GM19463 (cell line): Measurements from ENCODE around the gene DUSP16.
"Not testable (repeated sequence)": the region's sequence is repeated elsewhere in the genome, so short reads cannot be mapped to it uniquely, and the experiment has no call there.

ENCODE experiments used
- ATAC-seq: cut with Tn5 transposase; IDR thresholded peaks from one replicate; pipeline ENCODE4 v1.9.1; 2021; ENCODE audit warnings: mild to moderate bottlenecking, moderate library complexity; ENCODE audit not compliant: unreplicated experiment

DUSP16 gene

DNA sequence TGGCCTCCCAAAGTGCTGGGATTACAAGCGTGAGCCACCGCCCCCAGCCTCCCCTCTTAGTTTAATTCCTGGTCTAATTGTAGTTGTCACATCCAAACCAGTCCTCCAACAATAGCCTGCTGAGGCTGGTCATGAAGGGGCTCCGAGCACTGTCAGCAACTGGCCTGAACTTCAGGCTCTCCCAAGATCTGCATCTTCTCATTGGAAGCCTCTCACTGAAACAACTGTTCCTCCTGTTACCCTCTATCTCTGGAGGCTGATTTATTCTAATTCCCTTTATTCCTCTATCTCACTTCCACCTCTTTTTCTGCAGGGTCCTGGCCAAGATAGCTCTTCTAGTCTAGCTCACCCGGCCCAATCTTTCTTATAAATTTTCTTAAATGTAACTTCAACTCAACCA is 89.4 kb downstream of the DUSP16 start:
- no peak for ATAC-seq

DNA sequence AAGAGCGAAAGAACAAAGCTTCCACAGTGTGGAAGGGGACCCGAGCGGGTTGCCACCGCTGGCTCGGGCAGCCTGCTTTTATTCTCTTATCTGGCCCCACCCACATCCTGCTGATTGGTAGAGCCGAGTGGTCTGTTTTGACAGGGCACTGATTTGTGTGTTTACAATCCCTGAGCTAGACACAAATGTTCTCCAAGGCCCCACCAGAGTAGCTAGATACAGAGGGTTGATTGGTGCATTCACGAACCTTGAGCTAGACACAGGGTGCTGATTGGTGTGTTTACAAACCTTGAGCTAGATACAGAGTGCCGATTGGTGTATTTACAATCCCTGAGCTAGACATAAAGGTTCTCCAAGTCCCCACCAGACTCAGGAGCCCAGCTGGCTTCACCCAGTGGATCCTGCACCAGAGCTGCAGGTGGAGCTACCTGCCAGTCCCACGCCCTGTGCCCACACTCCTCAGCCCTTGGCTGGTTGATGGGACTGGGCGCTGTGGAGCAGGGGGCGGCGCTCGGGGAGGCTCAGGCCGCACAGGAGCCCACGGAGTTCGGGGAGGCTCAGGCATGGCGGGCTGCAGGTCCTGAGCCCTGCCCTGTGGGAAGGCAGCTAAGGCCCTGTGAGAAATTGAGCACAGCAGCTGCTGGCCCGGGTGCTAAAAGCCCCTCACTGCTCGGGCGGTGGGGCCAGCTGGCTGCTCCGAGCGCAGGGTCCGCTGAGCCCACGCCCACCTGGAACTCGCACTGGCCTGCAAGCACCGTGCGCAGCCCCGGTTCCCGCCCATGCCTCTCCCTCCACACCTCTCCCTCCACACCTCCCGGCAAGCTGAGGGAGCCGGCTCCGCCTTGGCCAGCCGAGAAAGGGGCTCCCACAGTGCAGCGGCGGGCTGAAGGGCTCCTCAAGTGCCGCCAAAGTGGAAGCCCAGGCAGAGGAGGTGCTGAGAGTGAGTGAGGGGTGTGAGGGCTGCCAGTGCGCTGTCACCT is 90.4 kb downstream of the DUSP16 start:
- not testable (repeated sequence) for ATAC-seq

DNA sequence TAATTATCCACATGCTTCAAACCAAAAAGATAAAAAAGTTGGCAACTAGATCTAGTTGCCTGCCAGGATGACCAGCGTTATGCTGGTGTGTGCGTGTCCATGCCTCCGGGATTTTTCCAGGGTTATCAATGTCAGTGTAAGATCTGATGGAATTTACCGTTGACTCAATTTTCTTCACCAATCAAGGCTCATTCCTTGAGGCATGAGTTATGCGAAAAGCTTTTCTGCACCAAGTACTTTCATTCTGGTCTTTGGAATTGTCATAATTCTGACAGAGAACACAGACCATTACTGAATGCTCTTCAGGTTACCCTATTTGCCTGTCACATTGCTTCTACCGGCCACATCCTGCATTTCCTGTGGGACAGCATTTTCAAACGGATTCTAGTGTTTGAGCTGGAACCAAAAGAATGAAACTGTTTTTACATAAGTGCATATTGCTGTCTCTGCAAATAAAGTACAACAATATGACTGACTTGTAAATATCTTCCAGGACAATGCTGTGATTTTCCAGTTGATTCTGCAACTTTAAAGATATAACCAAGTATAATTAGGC is 91.8 kb downstream of the DUSP16 start:
- no peak for ATAC-seq

DNA sequence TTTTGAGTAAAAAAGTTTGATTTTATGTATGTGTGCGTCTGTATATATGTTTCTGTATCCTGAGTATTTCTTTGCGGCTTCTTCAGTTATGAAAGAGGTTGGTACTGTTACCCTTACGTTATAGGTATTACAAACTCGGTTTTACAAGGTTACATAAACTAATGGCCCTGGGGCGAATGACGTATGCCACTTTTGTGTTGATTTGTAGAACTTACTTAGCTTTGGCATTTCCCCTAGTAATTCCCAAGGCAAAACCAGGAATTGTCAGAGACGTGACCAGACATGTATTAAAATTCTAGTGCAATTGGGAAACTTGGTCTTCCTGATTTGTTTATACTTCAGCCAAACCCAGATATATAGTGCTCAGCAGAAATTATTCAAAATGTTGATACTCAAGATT is 93.3 kb downstream of the DUSP16 start:
- ATAC-seq, result no peak

DNA sequence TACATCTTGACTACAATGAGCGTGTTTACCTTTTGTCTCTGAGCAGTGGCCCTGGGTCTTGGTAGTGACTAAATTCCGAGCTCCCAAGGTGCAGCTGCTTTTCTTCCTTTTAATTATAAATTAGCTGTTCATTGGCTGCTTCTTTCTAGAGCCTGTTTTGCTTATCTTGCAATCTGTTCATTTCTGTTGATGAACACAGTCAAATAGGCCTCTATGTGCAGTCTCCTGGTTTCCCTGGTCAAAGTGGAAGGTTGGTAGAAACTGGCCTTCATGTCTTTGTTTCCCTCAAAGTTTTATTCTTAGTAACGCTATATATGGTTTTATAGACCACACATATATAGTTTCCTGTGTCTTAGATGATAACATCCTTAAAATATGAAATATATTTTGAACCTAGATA is 94.1 kb downstream of the DUSP16 start:
- ATAC-seq, result no peak

DNA sequence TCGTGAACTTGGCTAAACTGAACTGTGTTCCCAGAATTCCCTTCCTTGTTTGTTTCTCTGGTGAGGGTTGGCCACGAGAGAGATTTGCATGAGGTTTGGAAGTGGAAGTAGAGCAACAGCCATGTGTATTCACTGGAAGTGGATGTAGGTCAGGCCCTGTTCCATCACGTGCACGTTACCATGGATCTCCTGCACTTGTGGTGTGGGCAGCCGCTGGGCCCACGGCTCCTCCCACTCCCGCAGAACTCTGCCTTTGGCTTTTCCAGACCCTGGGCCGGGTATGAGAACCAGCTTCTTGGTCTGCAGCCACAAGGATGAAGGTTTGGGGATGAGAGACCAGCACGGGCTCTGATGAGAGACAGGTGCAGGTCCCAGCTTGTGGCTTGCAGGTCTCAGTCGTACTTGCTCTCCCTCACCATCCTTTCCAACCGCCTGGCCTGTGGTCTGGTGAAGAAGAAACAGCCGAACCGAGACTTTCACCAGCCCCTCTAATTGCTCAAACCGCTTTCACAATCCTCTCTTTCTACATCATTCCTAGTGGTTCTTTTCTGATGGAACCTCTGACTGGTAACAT is 94.9 kb downstream of the DUSP16 start:
- no peak for ATAC-seq

DNA sequence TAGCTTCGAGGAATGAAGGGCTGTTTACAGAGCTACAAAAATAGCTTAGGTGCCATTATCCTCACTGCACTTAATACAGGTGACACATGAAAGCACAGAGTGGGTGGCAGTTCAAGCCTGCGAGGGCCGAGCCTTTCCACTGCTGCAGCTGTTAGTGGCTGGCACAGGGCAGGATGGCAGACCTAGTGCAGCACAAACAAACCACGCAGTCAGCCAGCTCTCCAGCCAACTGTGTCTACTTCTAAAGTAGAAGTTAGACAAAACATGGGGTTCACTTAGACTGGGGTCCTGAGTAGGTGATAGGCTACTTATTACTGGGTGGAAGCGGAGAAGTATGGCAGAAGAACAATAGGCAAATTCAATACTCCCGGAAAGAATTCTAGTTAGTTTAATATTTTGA is 95.4 kb downstream of the DUSP16 start:
- no peak for ATAC-seq

DNA sequence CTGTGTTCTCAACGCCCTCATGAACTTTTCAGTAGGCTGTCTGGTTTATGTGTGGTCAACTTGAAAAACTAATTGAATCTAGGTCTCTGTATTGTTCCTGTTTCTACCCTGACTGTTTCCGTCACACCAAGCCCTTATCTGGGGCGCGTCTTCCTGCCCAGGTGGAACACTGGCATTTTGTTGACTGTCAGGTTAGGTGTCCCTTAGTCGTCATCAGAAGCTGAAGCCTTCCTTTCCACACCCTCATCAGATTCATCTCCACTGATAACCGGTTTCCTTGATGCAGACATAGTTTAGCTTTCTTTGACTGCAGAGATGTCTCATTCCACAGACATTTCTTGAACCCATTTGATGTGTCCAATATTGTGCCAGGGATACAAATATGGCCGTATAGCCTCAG is 96.5 kb downstream of the DUSP16 start:
- ATAC-seq, result no peak

DNA sequence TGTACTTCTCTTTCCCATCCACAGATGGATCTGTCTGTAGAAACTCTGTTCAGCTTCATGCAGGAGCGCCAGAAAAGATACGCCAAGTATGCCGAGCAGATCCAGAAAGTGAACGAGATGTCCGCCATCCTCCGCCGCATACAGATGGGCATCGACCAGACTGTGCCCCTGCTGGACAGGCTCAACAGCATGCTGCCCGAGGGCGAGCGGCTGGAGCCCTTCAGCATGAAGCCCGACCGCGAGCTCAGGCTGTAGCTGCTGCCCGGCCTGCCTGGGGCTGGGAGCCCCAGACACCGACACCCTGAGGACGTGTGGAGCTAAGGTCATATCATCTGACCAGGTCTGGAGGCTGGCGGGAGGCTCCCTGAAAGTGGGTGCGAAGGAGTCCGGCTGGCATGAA is 97.1 kb downstream of the DUSP16 start:
- ATAC-seq, result no peak

DNA sequence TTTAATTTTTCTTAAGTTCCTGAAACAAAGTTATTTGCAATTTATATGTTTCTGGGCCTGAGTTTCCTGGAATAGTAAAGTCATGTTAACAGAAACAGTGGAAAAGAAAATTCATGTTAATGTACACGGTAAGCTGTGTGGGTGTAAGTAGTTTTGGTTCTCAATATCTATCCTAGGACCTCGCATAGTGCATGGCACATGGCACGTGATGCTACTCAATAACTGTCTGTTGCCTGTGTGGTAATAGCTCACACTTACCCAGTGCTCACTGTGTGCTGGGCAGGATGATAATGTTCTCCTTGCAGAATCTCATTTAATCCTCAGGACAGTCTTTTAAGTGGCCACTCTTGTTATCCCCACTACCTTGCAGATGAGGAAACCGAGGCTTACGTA is 100.7 kb downstream of the DUSP16 start:
- peak; percentile 50 for ATAC-seq

DNA sequence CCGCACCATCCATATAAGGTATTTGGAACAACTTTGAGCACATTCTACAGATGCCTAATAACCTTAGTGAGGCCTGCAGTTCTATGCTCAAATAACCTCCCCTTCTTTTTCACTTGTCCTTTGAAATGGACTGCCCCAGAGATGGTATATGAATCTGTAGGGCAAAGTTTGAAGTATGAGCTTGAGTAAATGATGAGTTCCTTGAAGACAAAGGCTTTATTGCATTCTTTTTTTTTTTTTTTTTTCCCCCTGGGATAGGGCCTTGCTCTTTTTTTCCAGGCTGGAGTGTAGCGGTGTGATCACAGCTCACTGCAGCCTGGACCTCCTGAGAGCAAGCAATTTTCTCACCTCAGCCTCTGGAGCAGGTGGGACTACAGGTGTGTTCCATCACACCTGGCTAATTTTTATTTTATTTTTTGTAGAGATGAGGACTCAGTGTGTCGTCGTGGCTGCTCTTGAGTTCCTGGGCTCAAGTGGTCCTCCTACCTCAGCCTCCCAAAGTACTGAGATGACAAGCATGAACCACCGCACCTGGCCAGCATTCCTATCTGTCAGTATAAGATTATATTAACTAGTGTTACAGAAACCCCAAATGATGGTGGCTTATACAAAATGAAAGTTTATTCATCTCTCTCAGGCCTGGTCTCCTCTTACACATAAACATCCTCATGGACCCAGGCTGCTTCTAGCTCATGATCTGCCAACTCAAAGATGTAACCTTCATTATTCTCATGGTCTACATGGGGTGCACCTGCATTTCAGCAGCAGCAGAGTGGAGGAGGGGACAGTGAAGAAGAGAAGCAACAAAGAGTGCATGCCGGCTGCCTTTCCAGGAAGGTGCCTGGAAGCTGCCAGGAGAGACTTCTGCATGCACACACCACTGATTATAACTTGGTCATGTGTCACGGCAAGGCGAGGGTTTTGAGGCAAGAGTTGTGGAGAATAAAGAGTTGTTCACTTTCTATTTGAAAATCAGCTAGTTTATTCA is 101.4 kb downstream of the DUSP16 start:
- ATAC-seq, result no peak

DNA sequence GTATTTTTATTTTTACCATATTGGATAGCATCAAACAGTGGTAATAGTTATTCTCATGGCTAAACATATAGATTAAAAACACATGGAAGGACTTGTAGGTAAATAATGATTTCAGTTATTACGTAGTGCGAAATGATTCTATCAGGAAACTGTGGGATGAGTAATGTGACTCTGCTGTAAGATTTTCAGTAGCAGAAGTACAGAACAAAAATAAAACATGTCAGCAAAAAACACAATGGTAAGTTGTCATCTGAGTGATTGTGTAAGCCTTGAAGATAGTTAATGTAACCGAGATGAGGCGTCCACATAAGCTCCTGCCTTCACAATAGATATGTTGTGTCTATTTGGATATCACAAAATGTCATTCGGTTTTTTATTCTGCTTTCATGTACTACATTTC is 106.0 kb downstream of the DUSP16 start:
- ATAC-seq, result no peak

DNA sequence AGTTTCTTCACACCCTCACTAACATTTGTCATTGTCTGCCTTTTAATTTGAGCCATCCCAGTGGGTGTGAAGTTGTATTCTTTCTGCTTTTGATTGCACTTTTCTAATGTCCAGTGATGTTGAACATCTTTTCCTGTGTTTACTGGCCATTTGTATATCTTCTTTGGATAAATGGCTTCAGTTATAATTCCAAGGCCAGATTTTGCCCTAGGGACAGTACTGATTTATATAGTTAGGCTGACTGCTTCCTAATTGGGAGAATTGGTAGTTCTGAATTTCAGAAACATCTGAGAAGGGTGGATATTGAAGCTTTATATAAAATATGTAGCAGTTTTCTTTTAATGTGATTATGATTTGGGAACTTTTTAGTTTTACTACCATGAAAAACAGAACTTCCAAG is 108.3 kb downstream of the DUSP16 start:
- ATAC-seq, result no peak

DNA sequence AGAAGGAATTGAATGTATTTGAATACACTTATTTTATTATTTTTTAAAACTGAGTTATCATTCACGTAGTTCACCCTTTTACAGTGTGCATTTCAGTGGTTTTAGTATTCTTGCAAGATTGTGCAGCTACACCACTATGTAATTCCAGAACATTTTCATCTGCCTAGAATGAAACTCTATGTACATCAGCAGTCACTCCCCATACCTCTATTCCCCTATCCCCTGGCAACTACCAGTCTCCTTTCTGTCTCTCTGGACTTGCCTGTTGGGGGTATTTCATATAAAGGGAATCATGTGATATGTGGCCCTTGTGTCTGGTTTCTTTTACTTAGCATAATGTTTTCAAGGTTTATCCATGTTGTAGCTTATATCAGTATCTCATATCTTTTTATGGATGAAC is 109.0 kb downstream of the DUSP16 start:
- ATAC-seq, result no peak

DNA sequence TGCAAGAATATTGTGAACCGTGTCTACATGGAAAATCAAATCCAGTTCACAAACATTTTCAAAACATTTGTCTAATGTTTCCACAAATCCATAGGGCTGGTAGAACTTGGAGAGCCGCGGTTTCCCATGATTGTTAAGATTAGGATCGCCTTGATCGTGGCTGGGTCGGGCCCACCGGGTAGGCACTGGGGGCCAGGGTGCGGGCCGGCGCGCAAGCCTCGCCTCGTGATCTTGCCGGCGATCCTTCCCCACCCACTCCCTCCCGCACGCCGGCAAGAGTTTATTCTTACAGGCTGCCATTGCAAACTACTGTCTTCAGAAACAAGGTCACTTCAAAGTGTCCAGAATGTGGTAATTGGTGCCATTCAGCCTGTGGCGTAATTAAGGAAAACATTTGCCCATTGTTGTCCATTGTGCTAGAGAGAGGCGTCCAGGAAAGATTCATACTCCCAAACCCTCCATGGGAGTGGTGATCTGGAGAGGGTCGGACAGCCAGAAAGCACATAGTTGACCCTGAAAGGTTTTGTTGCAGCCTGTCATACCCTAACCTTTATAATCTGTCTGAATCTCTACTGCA is 110.2 kb downstream of the DUSP16 start:
- ATAC-seq, result no peak

DNA sequence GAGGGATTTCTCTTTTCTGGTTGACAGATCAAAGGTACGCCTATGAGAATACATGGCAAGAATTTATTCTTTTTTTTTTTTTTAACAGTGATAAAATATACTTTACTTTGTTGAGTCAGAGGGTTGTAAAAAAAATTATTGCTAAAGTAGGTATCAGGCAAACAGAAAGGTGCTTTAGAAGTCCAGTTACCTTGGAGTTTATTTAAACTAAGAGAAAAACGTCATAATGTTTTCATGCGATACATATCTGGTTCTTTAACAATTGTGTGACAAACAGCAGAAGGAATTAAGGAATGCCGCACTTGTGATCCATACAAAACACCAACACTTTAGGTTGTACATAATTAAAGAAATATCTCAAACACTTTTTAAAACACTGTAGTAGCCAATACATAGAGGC is 111.6 kb downstream of the DUSP16 start:
- ATAC-seq, result no peak

DNA sequence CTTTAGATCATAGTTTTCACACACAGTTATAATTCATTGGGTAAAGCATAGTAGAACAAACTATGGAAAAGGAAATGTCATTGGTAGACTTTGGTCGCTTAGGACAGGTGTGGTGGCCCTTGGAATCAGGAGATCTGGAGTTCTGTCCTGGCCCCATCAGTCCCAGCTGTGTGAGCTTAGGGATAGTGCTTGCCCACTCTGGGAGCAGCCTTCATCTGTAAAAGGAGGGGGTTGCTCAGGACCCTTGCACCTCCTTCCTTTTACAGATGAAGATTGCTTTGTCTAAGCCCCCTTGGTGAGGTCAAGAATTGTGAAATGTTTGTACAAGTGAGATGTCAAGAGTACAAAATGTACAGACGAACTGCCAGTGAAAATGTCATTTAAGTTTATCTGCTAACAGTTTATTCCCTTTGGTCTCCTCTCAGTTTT is 112.6 kb downstream of the DUSP16 start:
- no peak for ATAC-seq

DNA sequence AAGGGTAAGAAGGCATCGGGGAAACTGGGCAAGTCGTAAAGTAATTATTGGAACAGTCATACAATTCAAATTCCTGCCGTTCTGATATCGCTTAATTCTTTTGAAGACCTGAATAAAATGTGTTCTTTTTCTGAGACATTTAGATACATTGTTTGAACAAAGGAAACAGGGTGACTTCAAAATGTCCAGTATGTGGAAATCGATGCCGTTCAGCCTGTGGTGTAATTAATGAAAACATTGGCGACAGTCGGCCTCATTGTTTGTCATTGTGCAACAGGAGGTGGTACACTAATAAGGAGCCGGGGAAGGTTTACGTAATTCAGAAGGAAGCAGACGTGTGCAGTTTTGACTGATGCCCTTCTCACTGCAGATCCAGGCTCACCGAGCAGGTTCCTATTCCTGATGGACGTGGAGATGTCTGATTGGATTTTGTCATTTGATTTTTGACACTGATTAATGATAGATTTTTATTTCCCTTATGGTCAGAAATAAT is 113.1 kb downstream of the DUSP16 start:
- no peak for ATAC-seq

DNA sequence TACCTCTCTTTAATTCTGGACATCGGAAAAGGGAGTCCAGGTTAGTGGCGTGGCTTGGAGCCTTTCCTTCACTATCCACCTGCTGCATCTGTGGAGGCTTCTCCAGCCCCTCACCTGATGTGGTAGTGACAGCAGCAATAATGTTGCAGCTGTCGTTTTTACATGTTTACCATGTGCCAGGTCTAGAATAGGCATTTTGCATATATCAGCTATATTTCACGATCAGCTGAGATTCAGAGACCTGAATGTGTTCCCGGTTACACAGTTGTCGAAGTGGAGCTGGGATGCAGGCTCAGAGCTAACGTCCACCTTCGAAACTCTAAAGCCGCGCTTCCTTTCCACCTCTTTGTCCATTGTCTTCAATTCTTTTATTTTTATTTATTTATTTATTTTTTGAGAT is 114.8 kb downstream of the DUSP16 start:
- ATAC-seq, result no peak

DNA sequence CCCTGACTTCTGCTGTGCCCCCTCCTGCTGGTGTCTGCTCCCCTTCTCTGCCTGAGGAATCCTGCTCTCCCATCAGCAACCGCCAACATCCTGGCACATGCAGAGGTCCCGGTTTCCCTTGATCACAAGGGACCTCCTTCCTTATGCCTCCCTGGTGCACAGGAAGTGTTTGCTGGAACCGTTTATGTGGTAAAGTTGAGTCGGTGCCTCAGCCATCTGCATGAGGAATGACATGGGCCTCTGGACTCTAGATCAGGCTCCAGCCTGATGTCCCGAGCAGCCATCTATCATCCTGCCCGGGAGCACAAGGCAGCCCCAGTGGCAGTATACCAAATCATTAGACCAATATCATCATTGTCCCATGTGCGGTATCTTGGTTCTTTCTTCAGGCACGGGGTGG is 115.4 kb downstream of the DUSP16 start:
- ATAC-seq, result no peak
